H1 (cell line): ENCODE measurements around the gene ENPP1.

Source experiments
- BRCA1 ChIP-seq: IDR thresholded peaks from 2 replicates; pipeline ENCODE4 v1.6.1; 2012; ENCODE audit warnings: low read depth, low read length, improper control_type of control experiment
- CHD1 ChIP-seq: IDR thresholded peaks from 2 replicates; pipeline ENCODE4 v1.6.1; 2012; ENCODE audit warnings: low read depth, low read length, improper control_type of control experiment
- EGR1 ChIP-seq: IDR thresholded peaks from 2 replicates; pipeline ENCODE4 v1.6.1; 2011; ENCODE audit warnings: low read depth, low read length, borderline replicate concordance
- EP300 ChIP-seq, 2 experiments: IDR thresholded peaks; 1 replicate in 1 of 2; 2 replicates in 1 of 2; pipeline ENCODE4 v1.6.1; 2011 to 2012; ENCODE audit warnings: low read depth in 2 of 2, low read length in 2 of 2, mild to moderate bottlenecking in 2 of 2, borderline replicate concordance in 1 of 2, inconsistent platforms in 1 of 2, moderate library complexity in 1 of 2
- EZH2 ChIP-seq: fragments of 200-600 bp; sonication (generic); IDR thresholded peaks from 2 replicates; pipeline ENCODE4 v1.7.1; 2012; ENCODE audit warnings: low read depth, mild to moderate bottlenecking, moderate library complexity, low read length, inconsistent platforms; ENCODE audit not compliant: severe bottlenecking
- KDM4A ChIP-seq: IDR thresholded peaks from one replicate; pipeline ENCODE4 v1.7.1; 2012; ENCODE audit warnings: low read depth, mild to moderate bottlenecking, moderate library complexity, low read length, inconsistent platforms; ENCODE audit not compliant: severe bottlenecking
- MAFK ChIP-seq: IDR thresholded peaks from 2 replicates; pipeline ENCODE4 v1.6.1; 2012; ENCODE audit warnings: low read depth, mild to moderate bottlenecking, improper control_type of control experiment, low read length
- POLR2A ChIP-seq, 2 experiments: IDR thresholded peaks; 1 replicate in 1 of 2; 2 replicates in 1 of 2; pipeline ENCODE4 v1.6.1; 2011; ENCODE audit warnings: low read depth in 2 of 2, low read length in 2 of 2, mild to moderate bottlenecking in 2 of 2; ENCODE audit errors: control extremely low read depth in 1 of 2
- POLR2AphosphoS5 ChIP-seq: IDR thresholded peaks from 2 replicates; pipeline ENCODE4 v1.6.1; 2011; ENCODE audit warnings: low read depth, low read length
- RAD21 ChIP-seq, 2 experiments: IDR thresholded peaks in 1 of 2; conservative IDR thresholded peaks in 1 of 2; 2 replicates each; pipeline ENCODE4 v1.6.1; 2011; ENCODE audit warnings: low read depth in 2 of 2, low read length in 2 of 2, improper control_type of control experiment in 1 of 2, inconsistent platforms in 1 of 2, mild to moderate bottlenecking in 1 of 2, moderate library complexity in 1 of 2
- SRF ChIP-seq: IDR thresholded peaks from 2 replicates; pipeline ENCODE4 v1.6.1; 2011; ENCODE audit warnings: mild to moderate bottlenecking, low read depth, low read length, moderate library complexity
- TAF1 ChIP-seq: IDR thresholded peaks from 2 replicates; pipeline ENCODE4 v1.6.1; 2011; ENCODE audit warnings: mild to moderate bottlenecking, low read depth, low read length
- TF ChIP-seq, protein P1 (sequence below), 3 experiments: IDR thresholded peaks; 1 replicate in 2 of 3; 2 replicates in 1 of 3; pipeline versions ENCODE4 v1.5.1 to v1.6.1; 2011; ENCODE audit warnings: low read length in 3 of 3, mild to moderate bottlenecking in 3 of 3, inconsistent platforms in 2 of 3, low read depth in 1 of 3, moderate library complexity in 1 of 3; ENCODE audit not compliant: insufficient read depth in 1 of 3; ENCODE audit errors: control extremely low read depth in 1 of 3

- TF ChIP-seq EZH2 (no peak), POLR2AphosphoS5 (no peak), MAFK (no peak), CHD1 (no peak), RAD21 (IDR thresholded peaks at IDR 0.05 in 1 of 2, conservative IDR thresholded peaks at IDR 0.05 in 1 of 2; ENCODE audit: low read depth in 2 of 2, low read length in 2 of 2) (no peak), TAF1 (no peak), EGR1 (no peak), EP300 (IDR thresholded peaks at IDR 0.05; ENCODE audit: borderline replicate concordance in 1 of 2, low read depth in 2 of 2, low read length in 2 of 2) (no peak), KDM4A (no peak), SRF (no peak), BRCA1 (no peak), POLR2A (IDR thresholded peaks at IDR 0.05; ENCODE audit: control extremely low read depth in 1 of 2, low read depth in 2 of 2, low read length in 2 of 2) (no peak)
- TF ChIP-seq, protein P1, sequence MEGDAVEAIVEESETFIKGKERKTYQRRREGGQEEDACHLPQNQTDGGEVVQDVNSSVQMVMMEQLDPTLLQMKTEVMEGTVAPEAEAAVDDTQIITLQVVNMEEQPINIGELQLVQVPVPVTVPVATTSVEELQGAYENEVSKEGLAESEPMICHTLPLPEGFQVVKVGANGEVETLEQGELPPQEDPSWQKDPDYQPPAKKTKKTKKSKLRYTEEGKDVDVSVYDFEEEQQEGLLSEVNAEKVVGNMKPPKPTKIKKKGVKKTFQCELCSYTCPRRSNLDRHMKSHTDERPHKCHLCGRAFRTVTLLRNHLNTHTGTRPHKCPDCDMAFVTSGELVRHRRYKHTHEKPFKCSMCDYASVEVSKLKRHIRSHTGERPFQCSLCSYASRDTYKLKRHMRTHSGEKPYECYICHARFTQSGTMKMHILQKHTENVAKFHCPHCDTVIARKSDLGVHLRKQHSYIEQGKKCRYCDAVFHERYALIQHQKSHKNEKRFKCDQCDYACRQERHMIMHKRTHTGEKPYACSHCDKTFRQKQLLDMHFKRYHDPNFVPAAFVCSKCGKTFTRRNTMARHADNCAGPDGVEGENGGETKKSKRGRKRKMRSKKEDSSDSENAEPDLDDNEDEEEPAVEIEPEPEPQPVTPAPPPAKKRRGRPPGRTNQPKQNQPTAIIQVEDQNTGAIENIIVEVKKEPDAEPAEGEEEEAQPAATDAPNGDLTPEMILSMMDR (IDR thresholded peaks at IDR 0.05; ENCODE audit: control extremely low read depth in 1 of 3, insufficient read depth in 1 of 3, low read depth in 1 of 3, low read length in 3 of 3) = no peak
Observed at GRCh38 chr6:131852200-131852599, 44.4 kb downstream of the ENPP1 start.
